Uterus (tissue), 4 donors: ENCODE measurements around the gene AUH. TPM values are rescaled to one million over a fixed set of nuclear protein-coding genes. Genes with fewer than 3 reads are reported as not detected.

ENCODE experiments used
- DNase-seq, 2 donors: peaks; one replicate each; pipeline ENCODE4 v3.0.0-alpha.2; 2019 to 2020
- H3K27ac ChIP-seq, 2 donors: fragments of 200-600 bp; sonication (generic); 1 replicate in 1 of 2; 2 replicates in 1 of 2; pipeline ENCODE4 v1.5.1; 2016 to 2018
- H3K27me3 ChIP-seq, 2 donors: fragments of 200-600 bp; sonication (generic); one replicate each; pipeline ENCODE4 v1.5.1; 2018 to 2019; ENCODE audit warnings: control low read depth in 1 of 2
- H3K36me3 ChIP-seq, 2 donors: fragments of 200-600 bp; sonication (generic); one replicate each; pipeline ENCODE4 v1.5.1; 2019; ENCODE audit warnings: control low read depth in 1 of 2
- H3K4me1 ChIP-seq, 2 donors: fragments of 200-600 bp; sonication (generic); one replicate each; pipeline ENCODE4 v1.5.1; 2018 to 2019; ENCODE audit warnings: control low read depth in 1 of 2
- H3K4me3 ChIP-seq, 2 donors: fragments of 200-600 bp; sonication (generic); 1 replicate in 1 of 2; 2 replicates in 1 of 2; pipeline ENCODE4 v1.5.1; 2018 to 2019; ENCODE audit warnings: mild to moderate bottlenecking in 1 of 2
- H3K9me3 ChIP-seq, 2 donors: fragments of 200-600 bp; sonication (generic); one replicate each; pipeline ENCODE4 v1.5.1; 2019; ENCODE audit warnings: control low read depth in 1 of 2
- CTCF ChIP-seq, 4 experiments: fragments of 200-600 bp in 2 of 4; fragments of 450-650 bp in 2 of 4; sonication (generic) in 2 of 4; IDR thresholded peaks; one replicate each; pipeline ENCODE4 v1.5.1; 2016 to 2019; ENCODE audit warnings: antibody characterized with exemption in 4 of 4, mild to moderate bottlenecking in 2 of 4, moderate library complexity in 1 of 4
- POLR2A ChIP-seq, 2 donors: fragments of 450-650 bp; IDR thresholded peaks; one replicate each; pipeline ENCODE4 v1.6.1; 2016; ENCODE audit warnings: antibody characterized with exemption in 2 of 2, mild to moderate bottlenecking in 1 of 2, moderate library complexity in 1 of 2
- intact Hi-C: fragments of 100-400 bp; cut with DNase I; formaldehyde crosslinking; loops from one replicate; pipeline ENCODE4 v1.15.1; 2023; ENCODE audit warnings: low total_unique reads
- total RNA-seq, 4 donors: library from RNA; depleted of rRNA in 3 of 4; stranded (reverse); fragments of >200 nt in 3 of 4; gene quantifications; one replicate each; pipeline versions ENCODE4 v1.1.0 to v1.2.4, GENCODE V29; 2014 to 2023
- donor health status: DM: yes; HTN: yes; CAD: no.

The AUH gene
- total RNA-seq, 4 donors from 2014 or later, result 4.4 to 36.7 (median 23.7) TPM

DNA sequence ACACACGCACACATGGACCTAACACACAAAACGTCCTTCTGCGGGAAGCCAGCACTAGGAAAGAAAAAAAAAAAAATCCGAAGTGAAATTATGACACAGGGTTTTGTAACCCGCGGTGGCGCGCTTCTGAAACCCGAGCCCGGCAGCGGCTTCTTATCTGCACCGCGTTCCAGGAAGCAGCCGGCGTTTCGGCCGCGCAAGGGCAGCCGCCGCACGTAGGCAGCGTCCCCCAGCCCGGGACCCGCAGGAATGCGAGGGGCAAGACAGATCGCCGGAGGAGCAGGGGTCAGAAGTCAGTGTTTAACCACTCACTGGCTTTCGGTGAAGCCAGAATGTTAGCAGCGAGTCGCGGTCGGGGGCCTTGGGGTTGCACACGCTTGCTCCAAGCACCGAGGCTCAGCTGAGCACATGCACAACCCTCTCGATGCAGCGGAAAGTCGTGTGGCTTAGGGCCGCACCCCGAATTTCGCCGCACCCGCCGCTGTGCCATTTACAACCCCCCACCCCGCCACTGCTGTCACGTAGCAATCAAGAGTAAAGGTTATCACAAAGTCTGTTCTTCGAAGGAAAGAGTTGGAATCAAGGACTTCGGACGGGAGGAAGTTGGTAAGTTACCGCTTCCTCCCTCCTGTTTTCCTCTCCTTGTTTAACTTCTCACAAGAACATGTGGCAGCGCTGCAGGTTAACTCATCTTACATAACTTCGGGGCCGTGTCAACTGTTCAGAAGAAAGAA is 167.9 kb downstream of the AUH start:
- peaks cover 11 to 16% of the 10 kb centered on the region in 2 donors for H3K4me1 ChIP-seq
- H3K4me3 ChIP-seq, result peak overlapping the region; percentile 36 to 43
- intact Hi-C loops, result loop anchor here (5.0 kb wide), 2 partner anchors 152 to 228 kb away; partner anchors contain the start of gene NFIL3
- no peaks in the 10 kb centered on the region for H3K9me3 ChIP-seq
- DNase-seq, result peak; percentile 83 to 87
- no peaks in the 10 kb centered on the region for H3K36me3 ChIP-seq
- H3K27ac ChIP-seq, result peak overlapping the region; percentile 100
- H3K27me3 ChIP-seq, result no peaks in the 10 kb centered on the region
- TF ChIP-seq CTCF (IDR thresholded peaks at IDR 0.05), result no peak
- TF ChIP-seq POLR2A (IDR thresholded peaks at IDR 0.05), result peak; percentile 23 to 57

DNA sequence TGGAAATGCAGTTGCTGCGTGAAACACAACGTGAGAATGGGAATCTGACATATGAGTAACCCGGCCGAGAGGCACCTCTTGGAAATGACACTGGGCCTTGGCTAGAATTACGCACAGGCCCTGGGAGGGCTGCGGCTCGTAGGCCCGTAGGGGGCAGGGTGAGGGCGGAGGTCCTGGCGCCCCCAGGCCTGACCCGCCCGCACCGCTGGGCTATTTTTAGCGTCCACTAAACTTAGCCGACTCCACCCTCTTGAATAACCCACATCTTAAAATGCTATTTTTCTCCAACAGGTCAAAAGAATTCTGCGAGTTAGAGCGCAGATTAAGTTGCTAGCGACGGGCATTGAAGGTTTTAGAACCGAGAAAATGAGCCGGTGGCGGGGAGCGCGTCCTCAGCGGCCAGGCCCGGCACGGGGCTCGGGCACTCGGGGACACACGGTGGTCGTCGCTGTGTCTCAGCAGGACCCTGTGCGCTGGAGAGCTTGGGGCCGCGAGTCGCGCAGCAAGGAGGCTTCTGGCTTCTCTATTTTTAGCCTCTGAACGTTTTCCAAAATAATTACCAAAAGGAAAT is 168.5 kb downstream of the AUH start:
- no peaks in the 10 kb centered on the region for H3K27me3 ChIP-seq
- peak overlapping the region; percentile 36 to 43 for H3K4me3 ChIP-seq
- intact Hi-C loops, result loop anchor here (5.0 kb wide), 2 partner anchors 151 to 229 kb away; partner anchors contain the start of gene NFIL3
- DNase-seq, result peak; percentile 88 to 94
- H3K9me3 ChIP-seq, result no peaks in the 10 kb centered on the region
- H3K4me1 ChIP-seq, result peaks cover 11 to 16% of the 10 kb centered on the region in 2 donors
- H3K27ac ChIP-seq, result peak overlapping the region; percentile 100
- TF ChIP-seq POLR2A (IDR thresholded peaks at IDR 0.05) (peak in 1 of 2 donors; percentile 57), CTCF (IDR thresholded peaks at IDR 0.05) (peak; percentile 3 to 46 (median 14))
- no peaks in the 10 kb centered on the region for H3K36me3 ChIP-seq

GRCh38 chr9:91192381-91193086 is 169.2 kb downstream of the AUH start:
- TF ChIP-seq CTCF (IDR thresholded peaks at IDR 0.05), result no peak
- TF ChIP-seq POLR2A (IDR thresholded peaks at IDR 0.05), result no peak
- H3K36me3 ChIP-seq, result no peaks in the 10 kb centered on the region
- no peaks in the 10 kb centered on the region for H3K27me3 ChIP-seq
- intact Hi-C loops, result loop anchor here (5.0 kb wide), 2 partner anchors 150 to 230 kb away; partner anchors contain the start of gene NFIL3
- H3K27ac ChIP-seq, result peak overlapping the region; percentile 100
- peak overlapping the region in 1 of 2 donors; percentile 36 for H3K4me3 ChIP-seq
- DNase-seq, result peak in 1 of 2 donors; percentile 49
- no peaks in the 10 kb centered on the region for H3K9me3 ChIP-seq
- H3K4me1 ChIP-seq, result peaks cover 11 to 16% of the 10 kb centered on the region in 2 donors

- intact Hi-C loops, result loop anchor here (5.0 kb wide), 2 partner anchors 149 to 231 kb away; partner anchors contain the start of gene NFIL3
- no peak for TF ChIP-seq CTCF (IDR thresholded peaks at IDR 0.05)
- no peak for TF ChIP-seq POLR2A (IDR thresholded peaks at IDR 0.05)
- Histone ChIP-seq H3K27me3 (no peaks in the 10 kb centered on the region), H3K4me1 (peaks cover 8 to 16% of the 10 kb centered on the region in 2 donors), H3K36me3 (no peaks in the 10 kb centered on the region), H3K9me3 (no peaks in the 10 kb centered on the region), H3K4me3 (no peak overlapping the region), H3K27ac (peak overlapping the region; percentile 100)
- no peak for DNase-seq
These were observed 170.0 kb downstream of the AUH start for GRCh38 chr9:91191411-91192380.
